Measurements from ENCODE around the gene SPATA20. TPM values are rescaled to one million over a fixed set of nuclear protein-coding genes. Genes with fewer than 3 reads are reported as not detected.

Gene SPATA20
- 65.4 to 88.3 TPM (median 83.2 TPM) in 5 replicates for total RNA-seq (2022; extraction: Qiagen RNA extraction)

DNA sequence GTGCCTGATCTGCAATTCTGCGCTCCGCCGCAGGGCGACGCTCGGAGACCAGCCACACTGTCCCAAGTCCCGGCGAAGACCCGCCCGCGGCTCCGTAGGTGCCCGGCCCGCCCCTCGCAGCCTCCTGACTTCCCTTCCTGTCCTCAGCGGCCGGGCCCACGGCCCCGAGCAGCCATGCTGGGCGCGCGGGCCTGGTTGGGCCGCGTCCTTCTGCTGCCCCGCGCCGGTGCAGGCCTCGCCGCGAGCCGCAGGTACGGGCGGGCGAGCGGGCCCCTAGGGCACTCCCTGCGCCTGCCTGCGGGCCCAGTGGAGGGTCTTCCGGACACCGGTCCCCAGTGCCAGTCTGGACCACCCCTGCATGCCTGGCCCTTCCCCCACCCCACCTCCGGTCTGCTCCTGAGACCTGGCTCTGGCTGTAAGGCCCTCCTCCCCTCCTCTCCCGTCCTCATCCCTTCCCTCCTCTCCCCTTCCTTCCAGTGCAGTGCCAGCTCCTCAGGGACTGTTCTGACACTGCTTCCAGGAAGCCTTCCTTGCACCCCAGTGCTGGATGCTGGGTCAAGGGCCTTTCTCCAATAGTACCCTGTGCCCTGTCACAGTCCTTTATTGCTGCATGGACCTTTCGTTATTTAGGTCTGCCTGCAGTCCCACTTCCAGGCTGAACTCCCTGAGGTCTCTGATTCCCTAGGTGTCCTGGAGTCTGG lies at the start of gene SPATA20:
Gene SPATA20 (plus strand): TSS at position 140 of the 701 bp plus-strand sequence. CDS start 35 bp downstream, at position 175.

DNA sequence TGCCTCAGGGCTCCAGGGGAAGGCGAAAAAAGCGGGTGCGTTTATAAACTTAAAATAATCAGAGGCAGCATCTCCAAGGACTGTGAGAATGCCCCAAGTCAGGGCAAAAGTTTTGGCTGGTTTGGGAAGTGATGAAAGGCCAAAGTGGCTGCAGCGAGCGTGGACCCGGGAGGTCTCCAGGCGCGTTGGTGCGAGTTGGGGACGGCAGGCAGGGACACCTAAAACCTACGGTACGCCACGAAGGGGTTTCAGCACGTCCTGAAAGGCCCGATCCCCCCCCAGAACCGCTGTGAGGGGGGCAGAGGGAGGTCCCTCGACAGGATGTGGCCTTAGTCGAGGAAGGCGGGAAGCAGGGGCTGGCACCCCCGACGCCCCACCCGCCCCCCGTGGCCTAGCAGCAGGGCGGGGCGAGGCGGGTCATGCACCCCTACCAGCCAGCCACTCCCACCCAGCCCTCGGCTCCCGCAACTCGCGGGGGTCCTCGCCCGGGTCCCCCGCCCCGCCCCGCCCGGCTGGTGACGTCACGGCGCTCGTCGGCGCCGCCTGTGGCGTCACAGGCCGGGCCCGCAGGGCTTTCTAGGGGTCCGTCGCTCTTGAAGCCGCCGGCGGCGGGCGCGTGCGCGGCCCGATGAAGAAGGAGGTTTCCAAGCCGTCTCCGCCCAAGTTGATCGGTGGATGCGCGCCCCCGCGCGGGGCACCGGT lies 39.0 kb upstream of the SPATA20 start, which contains the start of gene MYCBPAP:
Gene MYCBPAP (plus strand): TSS at position 569 of the 702 bp plus-strand sequence. CDS start 236 bp downstream, outside the sequence.

GRCh38 chr17:50532452-50533024 lies 14.4 kb upstream of the SPATA20 start, which contains the start of gene EPN3:
EPN3 (plus strand) TSS chr17:50532735; CDS start chr17:50536557, 3,822 bp downstream.

DNA sequence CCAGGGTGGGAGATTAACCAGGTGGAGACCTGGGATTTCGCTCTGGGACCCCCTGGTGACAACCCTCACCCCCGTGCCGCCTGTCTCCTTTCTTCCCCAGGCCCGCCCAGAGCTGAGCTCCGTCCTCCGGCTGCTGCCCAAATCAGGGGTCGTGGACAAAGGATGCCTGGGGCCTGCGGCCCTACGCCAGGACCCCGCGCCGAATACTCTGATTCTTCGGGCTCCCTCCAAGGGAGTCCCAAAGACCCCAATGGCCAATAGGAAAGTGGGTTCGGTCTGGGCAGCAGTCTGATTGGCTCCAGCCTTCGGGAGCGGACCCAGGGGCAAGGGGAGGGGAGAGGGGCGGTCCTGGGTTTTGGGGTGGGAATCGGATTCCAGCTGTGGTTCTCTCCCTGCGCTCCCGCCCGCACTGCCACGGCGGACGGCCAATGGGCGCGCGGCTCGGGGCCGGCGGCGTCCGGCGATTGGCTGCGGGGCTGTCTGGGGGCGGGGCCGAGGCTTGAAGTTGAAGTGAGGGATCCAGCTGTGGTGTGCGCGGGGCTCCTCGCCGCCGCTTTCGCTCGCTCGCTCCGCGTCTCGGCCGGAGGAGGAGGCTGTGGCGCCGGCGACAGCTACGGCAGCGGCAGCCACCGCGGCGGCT lies 13.3 kb downstream of the SPATA20 start, which contains the start of gene CACNA1G:
Gene CACNA1G (plus strand): TSS at position 531 of the 640 bp plus-strand sequence. CDS start 745 bp downstream, outside the sequence.

Other genes starting within 250 kb of the SPATA20 start
- 17.7 to 24.3 TPM (median 20.9 TPM) in 5 replicates for gene XYLT2, start 201.0 kb upstream of the SPATA20 start, total RNA-seq (2022; extraction: Qiagen RNA extraction)
- gene MRPL27, start 174.0 kb upstream of the SPATA20 start, total RNA-seq (2022; extraction: Qiagen RNA extraction) = 132 to 166 TPM (median 145 TPM) in 5 replicates
- gene EME1, start 173.9 kb upstream of the SPATA20 start, total RNA-seq (2022; extraction: Qiagen RNA extraction) = 14.5 to 16.8 TPM (median 14.9 TPM) in 5 replicates
- gene LRRC59, start 149.7 kb upstream of the SPATA20 start, total RNA-seq (2022; extraction: Qiagen RNA extraction) = 233 to 241 TPM (median 239 TPM) in 5 replicates
- gene ACSF2, start 121.0 kb upstream of the SPATA20 start, total RNA-seq (2022; extraction: Qiagen RNA extraction) = 9.1 to 14.9 TPM (median 12.5 TPM) in 5 replicates
- gene CHAD, start 78.3 kb upstream of the SPATA20 start, total RNA-seq (2022; extraction: Qiagen RNA extraction) = not detected in 5 replicates
- 25.7 to 34.8 TPM (median 32.4 TPM) in 5 replicates for gene RSAD1, start 68.3 kb upstream of the SPATA20 start, total RNA-seq (2022; extraction: Qiagen RNA extraction)
- gene MYCBPAP, start 38.7 kb upstream of the SPATA20 start, total RNA-seq (2022; extraction: Qiagen RNA extraction) = 0.32 to 1.2 TPM (median 0.84 TPM) in 5 replicates
- gene EPN3, start 14.4 kb upstream of the SPATA20 start, total RNA-seq (2022; extraction: Qiagen RNA extraction) = 0.13 to 0.29 TPM (median 0.19 TPM) in 5 replicates
- 2.7 to 4.6 TPM (median 4.1 TPM) in 5 replicates for gene CACNA1G, start 13.5 kb downstream of the SPATA20 start, total RNA-seq (2022; extraction: Qiagen RNA extraction)
- 115 to 150 TPM (median 131 TPM) in 5 replicates for gene ABCC3, start 87.7 kb downstream of the SPATA20 start, total RNA-seq (2022; extraction: Qiagen RNA extraction)
- gene ANKRD40, start 160.7 kb downstream of the SPATA20 start, total RNA-seq (2022; extraction: Qiagen RNA extraction) = 47.0 to 48.9 TPM (median 48.5 TPM) in 5 replicates
- 71.6 to 106 TPM (median 88.4 TPM) in 5 replicates for gene LUC7L3, start 172.4 kb downstream of the SPATA20 start, total RNA-seq (2022; extraction: Qiagen RNA extraction)
- gene ANKRD40CL, start 220.3 kb downstream of the SPATA20 start, total RNA-seq (2022; extraction: Qiagen RNA extraction) = not detected in 5 replicates

All from A549 treated with Mapracorat at 1 μM for 4 hours (cell line).